GM12801 (cell line): ENCODE results near the gene RNF26.

Experiments used
- CTCF ChIP-seq: IDR thresholded peaks from one replicate; pipeline ENCODE4 v1.5.1; 2011; ENCODE audit warnings: control low read depth; ENCODE audit not compliant: insufficient read length; ENCODE audit errors: extremely low read depth

The RNF26 gene

GRCh38 chr11:119338965-119339588 lies 4.8 kb downstream of the RNF26 start:
- no peak for TF ChIP-seq CTCF

GRCh38 chr11:119339589-119340334 lies 5.4 kb downstream of the RNF26 start:
- TF ChIP-seq CTCF = no peak

- no peak for TF ChIP-seq CTCF
Measured at GRCh38 chr11:119340335-119341221, 6.3 kb downstream of the RNF26 start, which contains the start of gene C1QTNF5. Gene C1QTNF5 (minus strand): TSS chr11:119340883. CDS start chr11:119340397, 486 bp downstream.

GRCh38 chr11:119341222-119342022 lies 7.1 kb downstream of the RNF26 start:
- no peak for TF ChIP-seq CTCF

GRCh38 chr11:119342023-119342300 lies 7.6 kb downstream of the RNF26 start:
- no peak for TF ChIP-seq CTCF

GRCh38 chr11:119342362-119343130 lies 8.2 kb downstream of the RNF26 start:
- no peak for TF ChIP-seq CTCF
